Femur (tissue), 1 donor: ENCODE results near the gene CUL4A.
"Not testable (repeated sequence)": the region's sequence is repeated elsewhere in the genome, so short reads cannot be mapped to it uniquely, and the experiment has no call there.

Source experiments
- DNase-seq: peaks from one replicate; pipeline ENCODE4 v3.0.0-alpha.2; 2017

CUL4A gene

GRCh38 chr13:113297370-113298042, 88.1 kb downstream of the CUL4A start:
- DNase-seq, result no peak

- DNase-seq, result no peak
Measured at GRCh38 chr13:113298043-113298945, 88.9 kb downstream of the CUL4A start.

GRCh38 chr13:113299951-113300350, 90.5 kb downstream of the CUL4A start:
- DNase-seq, result no peak

GRCh38 chr13:113302986-113303385, 93.6 kb downstream of the CUL4A start:
- DNase-seq, result no peak

GRCh38 chr13:113304121-113304520, 94.7 kb downstream of the CUL4A start:
- no peak for DNase-seq

- DNase-seq, result no peak
Measured at GRCh38 chr13:113305208-113305607, 95.8 kb downstream of the CUL4A start.

GRCh38 chr13:113307491-113307890, 98.1 kb downstream of the CUL4A start:
- DNase-seq, result no peak

- no peak for DNase-seq
Measured at GRCh38 chr13:113309473-113309872, 100.1 kb downstream of the CUL4A start.

- DNase-seq, result not testable (repeated sequence)
Measured at GRCh38 chr13:113314112-113314511, 104.7 kb downstream of the CUL4A start.

- DNase-seq, result not testable (repeated sequence)
Measured at GRCh38 chr13:113314895-113315470, 105.6 kb downstream of the CUL4A start.

GRCh38 chr13:113315992-113316391, 106.6 kb downstream of the CUL4A start:
- no peak for DNase-seq
